COLO829 (cell line): ENCODE results near the gene ILDR2.

Experiments used
- DNase-seq: peaks from one replicate; pipeline ENCODE4 v3.0.0; 2012; ENCODE audit warnings: low spot score

ILDR2 gene, protein sequence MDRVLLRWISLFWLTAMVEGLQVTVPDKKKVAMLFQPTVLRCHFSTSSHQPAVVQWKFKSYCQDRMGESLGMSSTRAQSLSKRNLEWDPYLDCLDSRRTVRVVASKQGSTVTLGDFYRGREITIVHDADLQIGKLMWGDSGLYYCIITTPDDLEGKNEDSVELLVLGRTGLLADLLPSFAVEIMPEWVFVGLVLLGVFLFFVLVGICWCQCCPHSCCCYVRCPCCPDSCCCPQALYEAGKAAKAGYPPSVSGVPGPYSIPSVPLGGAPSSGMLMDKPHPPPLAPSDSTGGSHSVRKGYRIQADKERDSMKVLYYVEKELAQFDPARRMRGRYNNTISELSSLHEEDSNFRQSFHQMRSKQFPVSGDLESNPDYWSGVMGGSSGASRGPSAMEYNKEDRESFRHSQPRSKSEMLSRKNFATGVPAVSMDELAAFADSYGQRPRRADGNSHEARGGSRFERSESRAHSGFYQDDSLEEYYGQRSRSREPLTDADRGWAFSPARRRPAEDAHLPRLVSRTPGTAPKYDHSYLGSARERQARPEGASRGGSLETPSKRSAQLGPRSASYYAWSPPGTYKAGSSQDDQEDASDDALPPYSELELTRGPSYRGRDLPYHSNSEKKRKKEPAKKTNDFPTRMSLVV

GRCh38 chr1:166975361-166976129 lies at the start of gene ILDR2:
ILDR2 (minus strand) TSS chr1:166975540; CDS start chr1:166975268, 272 bp downstream.
- no peak for DNase-seq

GRCh38 chr1:167022384-167022783 lies 47.0 kb upstream of the ILDR2 start:
- no peak for DNase-seq

GRCh38 chr1:167016100-167016750 lies 40.9 kb upstream of the ILDR2 start:
- DNase-seq: no peak

DNA sequence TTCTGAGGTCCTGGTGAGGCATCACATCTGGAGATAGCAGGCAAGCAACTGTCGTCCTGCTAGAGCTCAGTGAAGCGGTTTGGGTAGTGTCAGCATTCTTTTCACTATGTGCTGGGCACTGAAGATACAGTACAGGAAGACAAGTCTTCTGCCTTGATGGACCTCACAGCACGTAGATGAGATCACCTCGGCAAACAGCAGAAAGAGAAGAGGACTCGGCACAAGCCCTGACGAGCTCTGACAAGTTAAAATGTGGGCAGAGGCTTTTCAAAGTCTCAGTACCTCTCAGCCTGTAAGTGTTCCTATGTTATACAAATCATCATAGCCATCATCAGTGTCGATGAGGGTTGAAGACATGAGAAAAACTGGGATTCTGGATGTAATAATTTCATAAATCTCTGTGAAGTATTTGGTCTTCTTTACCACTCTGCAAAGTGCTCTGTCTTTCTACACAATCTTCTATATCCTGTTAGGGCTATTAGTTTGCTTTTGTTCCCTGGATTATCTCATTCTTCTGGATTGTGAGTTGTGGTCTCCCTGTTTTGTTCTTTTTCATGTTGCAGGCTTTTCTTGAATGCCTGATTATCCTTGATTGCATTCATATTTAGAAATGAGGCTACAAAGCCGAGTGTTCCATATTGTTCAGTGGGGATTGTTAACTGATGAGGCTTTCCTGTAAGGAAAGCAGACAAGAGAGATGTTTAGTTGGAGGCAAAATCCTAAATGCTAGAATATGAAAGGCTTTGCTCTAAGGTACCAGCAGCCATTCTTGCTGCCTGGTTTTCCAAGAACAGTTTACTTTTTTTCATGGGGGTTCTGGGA lies 38.0 kb upstream of the ILDR2 start:
- no peak for DNase-seq

DNA sequence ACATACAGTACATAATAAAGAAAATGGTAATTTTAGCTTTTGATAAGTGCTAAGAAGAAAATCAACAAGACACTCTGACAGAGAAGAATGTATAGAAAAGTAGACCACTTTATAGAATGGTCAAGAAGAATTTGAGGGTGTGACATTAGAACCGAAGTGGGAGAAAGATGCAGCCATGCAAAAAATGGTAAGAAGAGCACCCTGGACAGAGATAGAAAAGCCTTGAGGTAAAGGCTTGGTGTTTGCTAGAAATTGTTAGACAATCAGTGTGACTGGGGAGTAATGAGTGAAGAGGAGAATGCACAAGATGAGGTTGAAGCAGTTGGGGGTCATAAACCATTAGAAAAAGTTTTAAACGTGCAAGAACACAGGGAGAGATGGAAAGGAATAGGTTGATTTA lies 37.2 kb upstream of the ILDR2 start:
- DNase-seq: no peak

DNA sequence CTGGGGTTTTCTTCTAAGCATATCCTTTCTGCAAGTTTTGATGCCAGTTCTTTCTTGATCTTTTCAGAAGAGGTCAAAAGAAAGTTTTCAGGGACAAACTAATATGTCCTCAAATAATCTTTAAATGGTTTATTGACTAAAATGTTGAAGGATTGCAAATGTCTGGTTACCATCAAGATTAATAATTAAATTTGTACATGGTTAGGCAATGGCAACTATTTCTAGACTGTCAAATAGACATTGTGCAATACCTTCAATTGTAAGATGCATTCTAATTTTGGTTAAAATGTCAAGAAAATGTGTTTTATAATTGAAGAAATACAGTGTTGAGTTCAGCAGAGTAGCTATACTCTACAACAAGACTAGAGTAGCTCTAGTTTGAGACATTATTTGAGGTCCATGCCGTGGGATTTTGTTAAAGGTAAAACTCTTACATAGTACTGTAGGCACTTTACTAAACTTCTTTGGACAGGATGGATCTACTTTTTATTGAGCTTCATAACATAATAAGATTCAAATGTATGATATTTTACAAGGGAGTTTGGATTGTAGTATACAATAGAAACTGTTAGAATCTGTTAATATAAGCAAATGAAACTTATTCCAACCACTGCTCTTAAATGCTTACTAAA lies 36.3 kb upstream of the ILDR2 start:
- no peak for DNase-seq

- no peak for DNase-seq
These were observed 28.4 kb upstream of the ILDR2 start for GRCh38 chr1:167003711-167004110.

DNA sequence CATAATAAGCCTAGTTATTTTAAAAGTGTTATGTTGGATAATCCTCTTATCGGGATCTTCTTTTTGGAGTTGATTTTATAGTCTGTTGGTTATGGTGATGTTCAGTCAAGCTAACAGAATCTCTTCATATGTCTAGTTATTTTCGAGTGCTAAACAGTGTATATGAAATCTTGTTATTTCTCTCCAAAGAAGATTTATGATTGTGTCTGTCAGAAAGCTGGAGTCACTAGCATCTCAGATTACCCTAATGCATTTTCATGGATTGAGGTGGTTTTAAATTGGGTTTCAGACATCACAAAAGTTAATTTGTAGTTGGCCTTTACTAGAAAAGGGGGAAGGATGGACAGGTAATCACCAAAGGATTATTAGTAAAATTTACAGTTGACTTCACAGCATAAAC lies 27.0 kb upstream of the ILDR2 start:
- DNase-seq: no peak

- no peak for DNase-seq
These were observed 25.2 kb upstream of the ILDR2 start for GRCh38 chr1:167000546-167000945.

DNA sequence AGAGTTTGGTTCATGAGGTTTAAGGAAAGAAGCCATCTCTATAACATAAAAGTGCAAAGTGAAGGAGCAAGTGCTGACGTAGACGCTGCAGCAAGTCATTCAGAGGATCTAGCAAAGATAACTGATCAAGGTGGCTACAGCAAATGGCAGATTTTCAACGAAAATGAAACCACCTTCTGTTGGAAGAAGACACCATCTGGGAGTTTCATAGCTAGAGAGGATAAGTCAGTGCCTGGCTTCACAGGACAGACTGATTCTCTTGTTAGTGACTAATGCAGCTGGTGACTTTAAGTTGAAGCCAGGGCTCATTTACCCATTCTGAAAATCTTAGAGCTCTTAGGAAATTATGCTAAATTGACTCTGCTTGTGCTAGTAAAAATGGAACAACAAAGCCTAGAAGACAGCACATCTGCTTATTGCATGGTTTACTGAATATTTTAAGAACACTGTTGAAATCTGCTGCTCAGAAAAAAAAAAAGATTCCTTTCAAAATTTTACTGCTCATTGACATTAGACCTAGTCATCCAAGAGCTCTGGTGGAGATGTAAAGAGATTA lies 24.2 kb upstream of the ILDR2 start:
- no peak for DNase-seq

DNA sequence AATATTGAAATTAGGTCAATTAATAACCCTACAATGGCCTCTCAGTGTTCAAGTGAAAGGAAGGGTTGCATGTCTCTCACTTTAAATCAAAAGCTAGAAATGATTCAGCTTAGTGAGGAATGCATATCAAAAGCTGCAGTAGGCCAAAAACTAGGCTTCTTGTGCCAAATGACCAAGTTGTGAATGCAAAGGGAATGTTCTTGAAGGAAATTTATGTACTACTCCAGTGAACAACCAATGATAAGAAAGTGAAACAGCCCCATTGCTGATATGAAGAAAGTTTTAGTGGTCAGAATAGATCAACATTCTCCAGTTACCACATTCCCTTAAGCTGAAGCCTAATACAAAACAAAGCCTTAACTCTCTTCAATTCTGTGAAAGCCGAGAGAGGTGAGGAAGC lies 23.7 kb upstream of the ILDR2 start:
- no peak for DNase-seq

DNA sequence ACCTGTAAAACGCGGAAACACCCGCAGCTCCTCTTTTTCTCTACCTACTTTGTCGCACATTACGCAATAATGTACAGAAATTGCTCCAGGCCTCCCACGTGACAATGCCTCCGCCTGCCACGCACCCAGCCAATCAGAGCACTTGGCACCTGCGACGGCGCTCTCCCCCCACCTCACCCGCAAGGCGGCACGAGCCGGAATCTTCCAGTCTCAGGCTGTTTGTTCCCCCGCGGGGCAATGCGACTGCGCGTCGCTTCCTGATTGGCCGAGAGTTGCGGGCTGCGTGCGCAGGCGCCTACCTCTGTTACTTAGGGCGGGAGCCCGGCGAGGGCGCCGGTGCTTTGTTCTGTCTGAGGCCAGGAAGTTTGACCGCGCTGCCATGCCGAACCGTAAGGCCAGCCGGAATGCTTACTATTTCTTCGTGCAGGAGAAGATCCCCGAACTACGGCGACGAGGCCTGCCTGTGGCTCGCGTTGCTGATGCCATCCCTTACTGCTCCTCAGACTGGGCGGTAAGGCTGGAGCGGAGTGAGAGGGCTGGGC lies 13.7 kb upstream of the ILDR2 start, which contains the start of gene MAEL:
MAEL (plus strand) TSS at position 307 of the 542 bp plus-strand sequence; CDS start at position 380, 73 bp downstream.
- no peak for DNase-seq

- no peak for DNase-seq
These were observed 6.2 kb upstream of the ILDR2 start for GRCh38 chr1:166981589-166981988.

DNA sequence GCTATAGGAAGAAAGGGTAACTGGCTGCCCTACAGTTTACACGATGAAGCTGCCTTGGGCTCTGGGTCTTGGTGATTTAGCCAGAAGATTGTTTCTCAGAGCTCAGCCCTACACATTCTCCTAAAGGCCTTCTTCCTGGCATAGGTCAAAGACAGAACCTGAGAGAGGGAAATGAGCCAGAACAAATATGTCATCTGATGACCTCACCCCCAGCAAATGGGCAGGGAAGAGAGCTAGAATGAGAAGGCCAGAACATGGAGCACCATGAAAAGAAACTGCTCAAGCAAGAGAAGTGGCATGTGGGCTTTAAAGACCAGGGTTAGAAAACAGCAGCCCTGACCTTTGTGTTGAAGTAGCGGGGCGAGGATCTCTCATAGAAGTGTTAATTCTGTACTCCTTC lies 5.5 kb upstream of the ILDR2 start:
- no peak for DNase-seq

DNA sequence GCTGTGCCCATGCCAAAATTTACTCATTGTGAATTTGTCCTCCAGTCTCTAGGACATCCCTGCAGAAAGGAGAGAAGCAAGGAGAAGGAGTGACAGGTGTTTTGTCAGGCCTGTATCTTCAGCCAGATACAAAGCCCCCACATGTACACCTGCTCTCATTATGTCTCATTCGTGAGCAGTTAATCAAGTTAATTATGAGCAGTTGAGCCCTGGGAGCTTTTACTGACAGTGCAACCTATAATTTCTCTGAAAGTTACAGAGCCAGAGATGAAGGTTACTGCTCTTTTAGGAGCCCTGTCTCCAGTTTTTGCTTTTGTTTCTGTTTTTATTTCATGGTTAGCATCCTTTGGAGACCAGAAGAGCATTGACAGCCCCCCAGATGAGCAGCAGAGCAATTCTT lies 5.0 kb upstream of the ILDR2 start:
- DNase-seq: no peak

- no peak for DNase-seq
These were observed 3.5 kb upstream of the ILDR2 start for GRCh38 chr1:166978821-166979220.

DNA sequence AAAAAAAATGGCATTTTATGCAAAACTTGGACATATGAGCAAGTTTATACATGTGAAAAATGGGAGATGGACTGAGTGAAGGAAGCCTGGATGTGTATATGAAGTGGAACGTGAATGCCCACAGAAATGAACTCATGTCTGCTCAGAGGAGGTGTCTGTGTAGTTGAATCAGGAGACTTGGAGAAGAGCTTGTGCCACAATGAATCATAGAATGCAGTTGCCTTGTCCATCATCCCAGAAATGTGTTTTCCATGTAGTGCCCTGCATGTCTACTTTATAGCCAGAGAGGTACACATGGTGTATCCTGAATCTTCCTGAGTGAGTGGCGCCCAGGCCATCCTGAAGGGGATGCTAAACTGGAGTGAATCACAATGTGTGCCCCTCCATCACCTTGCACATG lies 2.6 kb upstream of the ILDR2 start:
- no peak for DNase-seq

DNA sequence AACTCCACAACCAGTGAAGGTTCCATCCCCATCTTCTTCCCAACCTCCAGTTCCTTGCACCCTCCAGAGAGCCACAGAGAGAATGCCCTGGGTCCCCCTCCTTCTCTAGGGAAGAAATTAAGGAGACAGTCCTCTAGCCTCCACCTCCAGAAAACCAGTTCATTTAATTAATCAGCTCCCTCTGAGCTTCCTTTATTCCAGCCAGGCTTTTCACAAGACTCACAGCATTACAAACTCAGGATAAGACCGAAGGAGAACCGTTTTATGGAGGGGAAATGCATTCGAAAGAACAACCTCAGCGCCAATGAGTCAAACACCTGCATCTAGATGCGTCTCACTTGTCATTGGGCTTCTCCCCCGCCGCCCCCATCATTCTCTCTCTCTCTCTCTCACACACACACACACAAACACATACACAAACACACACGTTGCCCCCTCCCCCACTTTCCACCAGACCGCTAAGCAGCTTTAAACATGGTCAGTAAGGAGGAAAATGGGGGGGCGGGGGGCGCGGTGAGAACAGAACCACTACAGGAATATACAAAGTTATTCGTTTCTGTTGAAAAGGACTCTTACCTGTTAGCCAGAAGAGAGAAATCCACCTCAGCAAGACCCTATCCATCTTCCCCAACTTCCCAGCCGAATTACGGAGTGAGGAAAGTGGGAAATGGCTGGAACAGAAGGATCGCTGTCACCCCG lies 544 bp downstream of the ILDR2 start:
- DNase-seq: no peak

DNA sequence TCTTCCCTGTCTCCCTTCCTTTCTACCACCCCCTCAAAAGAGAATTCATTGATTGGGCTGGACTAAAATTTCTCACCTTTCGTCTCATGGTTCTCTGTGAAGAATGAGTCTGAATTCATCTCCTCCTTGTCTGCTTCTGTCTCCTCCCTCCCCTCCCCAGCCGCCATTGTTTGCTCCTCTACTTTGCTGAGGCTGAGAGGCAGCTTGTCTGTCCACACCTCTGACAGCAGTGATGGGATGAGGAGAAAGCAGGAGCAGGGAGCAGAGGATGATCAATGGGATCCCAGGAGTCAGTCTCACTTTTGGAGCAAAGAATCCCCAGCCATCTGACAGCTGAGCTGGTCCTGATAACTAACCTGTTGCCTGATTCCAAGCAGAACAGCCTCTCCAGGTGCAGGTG lies 2.5 kb downstream of the ILDR2 start:
- DNase-seq: no peak

- DNase-seq: no peak
These were observed 3.1 kb downstream of the ILDR2 start for GRCh38 chr1:166972193-166972592.
